H1 (cell line): ENCODE data around the gene GNL3L.

Experiments
- POLR2A ChIP-seq, 2 experiments: IDR thresholded peaks; 1 replicate in 1 of 2; 2 replicates in 1 of 2; pipeline ENCODE4 v1.6.1; 2011; ENCODE audit warnings: low read depth in 2 of 2, low read length in 2 of 2, mild to moderate bottlenecking in 2 of 2; ENCODE audit errors: control extremely low read depth in 1 of 2
- TF ChIP-seq, protein P1 (sequence below), 3 experiments: IDR thresholded peaks; 1 replicate in 2 of 3; 2 replicates in 1 of 3; pipeline versions ENCODE4 v1.5.1 to v1.6.1; 2011; ENCODE audit warnings: low read length in 3 of 3, mild to moderate bottlenecking in 3 of 3, inconsistent platforms in 2 of 3, low read depth in 1 of 3, moderate library complexity in 1 of 3; ENCODE audit not compliant: insufficient read depth in 1 of 3; ENCODE audit errors: control extremely low read depth in 1 of 3

DNA sequence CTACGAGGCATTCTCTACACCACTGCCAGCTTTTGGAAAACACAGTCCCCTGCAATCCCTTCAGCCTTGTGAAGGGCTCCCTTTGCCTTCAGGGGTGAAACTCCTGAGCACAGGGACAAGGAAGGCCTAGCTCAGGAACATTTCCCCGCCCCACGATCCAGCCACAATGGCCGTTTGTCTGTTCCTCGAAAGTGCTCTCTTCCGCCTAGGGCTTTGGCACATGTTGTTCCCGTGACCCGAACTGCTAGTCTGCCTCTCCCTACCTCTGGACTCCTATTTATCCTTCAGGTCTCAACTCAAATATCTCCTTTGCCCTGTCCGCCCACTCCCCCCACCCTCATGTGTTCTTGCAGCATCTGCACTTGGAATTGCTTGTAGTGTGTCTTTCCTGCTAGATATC lies 46.1 kb upstream of the GNL3L start:
- TF ChIP-seq, protein P1, sequence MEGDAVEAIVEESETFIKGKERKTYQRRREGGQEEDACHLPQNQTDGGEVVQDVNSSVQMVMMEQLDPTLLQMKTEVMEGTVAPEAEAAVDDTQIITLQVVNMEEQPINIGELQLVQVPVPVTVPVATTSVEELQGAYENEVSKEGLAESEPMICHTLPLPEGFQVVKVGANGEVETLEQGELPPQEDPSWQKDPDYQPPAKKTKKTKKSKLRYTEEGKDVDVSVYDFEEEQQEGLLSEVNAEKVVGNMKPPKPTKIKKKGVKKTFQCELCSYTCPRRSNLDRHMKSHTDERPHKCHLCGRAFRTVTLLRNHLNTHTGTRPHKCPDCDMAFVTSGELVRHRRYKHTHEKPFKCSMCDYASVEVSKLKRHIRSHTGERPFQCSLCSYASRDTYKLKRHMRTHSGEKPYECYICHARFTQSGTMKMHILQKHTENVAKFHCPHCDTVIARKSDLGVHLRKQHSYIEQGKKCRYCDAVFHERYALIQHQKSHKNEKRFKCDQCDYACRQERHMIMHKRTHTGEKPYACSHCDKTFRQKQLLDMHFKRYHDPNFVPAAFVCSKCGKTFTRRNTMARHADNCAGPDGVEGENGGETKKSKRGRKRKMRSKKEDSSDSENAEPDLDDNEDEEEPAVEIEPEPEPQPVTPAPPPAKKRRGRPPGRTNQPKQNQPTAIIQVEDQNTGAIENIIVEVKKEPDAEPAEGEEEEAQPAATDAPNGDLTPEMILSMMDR (IDR thresholded peaks at IDR 0.05; ENCODE audit: control extremely low read depth in 1 of 3, insufficient read depth in 1 of 3, low read depth in 1 of 3, low read length in 3 of 3): no peak
- TF ChIP-seq POLR2A (IDR thresholded peaks at IDR 0.05; ENCODE audit: control extremely low read depth in 1 of 2, low read depth in 2 of 2, low read length in 2 of 2): no peak
